HUES48 (cell line): Measurements from ENCODE around the gene TMEM256.

Experiments
- H3K27ac ChIP-seq: one replicate; pipeline ENCODE4 v1.7.0; 2013; ENCODE audit warnings: low read depth, low read length, inconsistent platforms
- H3K27me3 ChIP-seq: 2 replicates; pipeline ENCODE4 v1.6.1; 2013; ENCODE audit warnings: mild to moderate bottlenecking, low read length; ENCODE audit not compliant: control insufficient read depth, insufficient read depth
- H3K36me3 ChIP-seq: 2 replicates; pipeline ENCODE4 v1.6.1; 2013; ENCODE audit warnings: low read length; ENCODE audit not compliant: control insufficient read depth, insufficient read depth
- H3K4me1 ChIP-seq: 2 replicates; pipeline ENCODE4 v1.6.1; 2013; ENCODE audit warnings: mild to moderate bottlenecking, low read length; ENCODE audit not compliant: control insufficient read depth, insufficient read depth
- H3K4me3 ChIP-seq: 2 replicates; pipeline ENCODE4 v1.5.1; 2013; ENCODE audit warnings: mild to moderate bottlenecking, low read depth, low read length
- H3K9ac ChIP-seq: 2 replicates; pipeline ENCODE4 v1.6.1; 2013; ENCODE audit warnings: mild to moderate bottlenecking, low read depth, low read length, moderate library complexity
- H3K9me3 ChIP-seq: 2 replicates; pipeline ENCODE4 v1.6.1; 2013; ENCODE audit warnings: low read length; ENCODE audit not compliant: control insufficient read depth, insufficient read depth

TMEM256 gene

DNA sequence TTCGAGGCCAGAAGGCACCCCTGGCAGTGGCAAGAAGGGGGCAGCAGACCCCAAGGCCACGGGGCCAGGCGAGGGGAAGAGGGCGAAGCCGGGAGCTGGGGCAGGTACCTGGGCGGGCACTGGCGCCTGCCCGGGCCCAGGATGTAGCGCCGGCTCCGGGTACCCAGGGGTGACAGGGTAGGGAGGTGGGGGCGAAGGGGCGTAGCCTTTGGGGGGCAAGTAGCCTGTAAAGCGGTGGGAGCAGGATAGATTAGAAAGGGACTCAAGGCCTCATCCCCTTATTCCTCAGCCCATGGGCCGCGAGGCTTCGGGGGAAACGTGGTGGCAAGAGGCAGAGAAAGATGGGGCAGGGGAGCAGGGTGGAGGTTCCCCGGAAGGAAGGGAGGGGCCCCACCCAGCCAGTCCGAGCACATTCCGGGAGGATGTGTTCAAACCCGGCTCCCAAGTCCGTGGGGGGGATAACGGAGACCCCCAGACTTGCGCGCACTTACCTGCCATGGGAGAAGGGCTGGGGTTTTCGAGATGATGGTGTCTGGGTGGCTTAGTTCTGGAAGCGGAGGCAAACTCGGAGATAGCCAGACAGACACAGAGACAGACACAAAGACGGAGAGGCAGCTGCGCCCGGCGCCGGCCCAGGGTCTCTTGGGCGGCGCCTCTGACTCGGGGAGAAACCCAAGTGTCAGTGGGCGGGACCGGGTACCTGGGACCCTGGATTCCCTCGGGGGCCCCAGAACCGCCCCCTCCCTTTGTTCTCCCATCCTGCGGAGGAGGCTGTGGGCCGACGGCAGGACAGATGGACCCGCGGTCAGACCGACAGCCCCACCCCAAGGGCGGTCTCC lies 10.1 kb downstream of the TMEM256 start:
- Histone ChIP-seq H3K9me3 (no peaks in the 10 kb centered on the region), H3K27ac (peak overlapping the region; percentile 82), H3K4me3 (peak overlapping the region; percentile 90), H3K4me1 (peaks cover 5% of the 10 kb centered on the region; the same call in 1 of the 2 replicates), H3K36me3 (peaks cover 37% of the 10 kb centered on the region), H3K27me3 (no peaks in the 10 kb centered on the region), H3K9ac (peak overlapping the region; percentile 56; the same call in 1 of the 2 replicates)

DNA sequence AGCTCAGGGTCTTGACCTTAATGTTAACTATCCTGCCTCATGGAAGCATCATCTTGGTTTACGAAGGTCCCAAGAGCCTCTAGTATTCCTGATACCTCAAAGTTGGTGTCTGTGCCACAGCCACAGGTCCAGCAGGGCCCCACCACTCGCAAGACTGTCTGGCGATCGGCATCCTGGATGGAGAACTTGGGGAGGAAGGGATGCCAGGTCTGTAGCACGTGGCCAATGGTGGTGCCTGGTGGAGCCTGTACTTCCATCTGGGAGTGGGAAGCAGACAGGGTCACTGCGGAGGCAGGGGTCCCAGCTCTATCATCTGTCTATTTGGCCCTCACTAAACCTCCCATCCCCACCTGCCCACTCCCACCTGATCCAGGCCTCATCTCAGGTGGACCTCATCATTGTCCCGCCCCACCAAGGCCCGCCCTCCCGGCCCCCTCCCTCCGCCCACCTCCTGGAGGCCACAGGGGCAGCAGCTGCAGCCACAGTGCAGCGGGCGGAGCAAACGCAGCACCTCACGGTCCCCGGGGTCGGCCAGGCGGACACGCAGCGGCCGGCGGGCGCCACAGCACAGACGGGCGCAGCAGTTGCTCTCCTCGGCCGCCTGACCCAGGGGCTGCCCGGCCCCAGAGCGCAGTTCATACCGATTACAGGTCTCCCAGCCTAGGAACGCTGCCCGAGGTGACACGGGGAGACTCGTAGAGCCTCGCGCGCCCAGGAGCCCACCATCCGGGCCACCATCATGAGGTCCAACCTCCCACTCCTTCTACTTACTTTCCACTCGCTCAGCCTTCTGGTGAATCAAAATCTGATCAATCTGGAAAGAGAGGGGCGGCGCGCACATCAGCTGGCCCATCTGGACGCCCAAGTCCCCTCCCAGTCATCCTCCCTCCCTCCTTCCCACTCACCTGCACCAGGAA lies 10.9 kb downstream of the TMEM256 start:
- H3K36me3 ChIP-seq: peaks cover 45% of the 10 kb centered on the region
- peak overlapping the region; percentile 90 for H3K4me3 ChIP-seq
- no peaks in the 10 kb centered on the region for H3K27me3 ChIP-seq
- no peaks in the 10 kb centered on the region for H3K9me3 ChIP-seq
- no peak overlapping the region for H3K27ac ChIP-seq
- peaks cover 5% of the 10 kb centered on the region; the same call in 1 of the 2 replicates for H3K4me1 ChIP-seq
- H3K9ac ChIP-seq: no peak overlapping the region

DNA sequence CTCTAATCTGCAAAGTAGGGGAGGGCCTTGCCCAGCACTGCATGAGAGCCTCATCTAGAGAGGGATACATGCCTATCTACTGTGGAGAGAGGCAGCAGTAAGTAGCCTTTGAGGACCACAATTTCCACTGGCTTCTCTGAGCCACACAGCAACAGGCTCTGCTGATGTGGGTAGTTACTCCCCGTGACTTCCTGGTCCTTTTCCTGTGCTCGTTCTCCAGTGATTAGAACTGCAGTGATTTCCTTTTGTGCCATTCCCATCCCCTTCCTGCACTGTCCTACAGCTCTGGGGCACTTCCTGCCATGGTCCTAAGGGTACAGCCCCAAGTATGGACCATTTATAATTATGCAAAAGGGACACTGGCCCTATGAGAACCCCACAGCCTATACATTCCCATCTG lies 12.6 kb downstream of the TMEM256 start:
- Histone ChIP-seq H3K36me3 (peaks cover 52% of the 10 kb centered on the region), H3K4me1 (peaks cover 5% of the 10 kb centered on the region; the same call in 1 of the 2 replicates)

DNA sequence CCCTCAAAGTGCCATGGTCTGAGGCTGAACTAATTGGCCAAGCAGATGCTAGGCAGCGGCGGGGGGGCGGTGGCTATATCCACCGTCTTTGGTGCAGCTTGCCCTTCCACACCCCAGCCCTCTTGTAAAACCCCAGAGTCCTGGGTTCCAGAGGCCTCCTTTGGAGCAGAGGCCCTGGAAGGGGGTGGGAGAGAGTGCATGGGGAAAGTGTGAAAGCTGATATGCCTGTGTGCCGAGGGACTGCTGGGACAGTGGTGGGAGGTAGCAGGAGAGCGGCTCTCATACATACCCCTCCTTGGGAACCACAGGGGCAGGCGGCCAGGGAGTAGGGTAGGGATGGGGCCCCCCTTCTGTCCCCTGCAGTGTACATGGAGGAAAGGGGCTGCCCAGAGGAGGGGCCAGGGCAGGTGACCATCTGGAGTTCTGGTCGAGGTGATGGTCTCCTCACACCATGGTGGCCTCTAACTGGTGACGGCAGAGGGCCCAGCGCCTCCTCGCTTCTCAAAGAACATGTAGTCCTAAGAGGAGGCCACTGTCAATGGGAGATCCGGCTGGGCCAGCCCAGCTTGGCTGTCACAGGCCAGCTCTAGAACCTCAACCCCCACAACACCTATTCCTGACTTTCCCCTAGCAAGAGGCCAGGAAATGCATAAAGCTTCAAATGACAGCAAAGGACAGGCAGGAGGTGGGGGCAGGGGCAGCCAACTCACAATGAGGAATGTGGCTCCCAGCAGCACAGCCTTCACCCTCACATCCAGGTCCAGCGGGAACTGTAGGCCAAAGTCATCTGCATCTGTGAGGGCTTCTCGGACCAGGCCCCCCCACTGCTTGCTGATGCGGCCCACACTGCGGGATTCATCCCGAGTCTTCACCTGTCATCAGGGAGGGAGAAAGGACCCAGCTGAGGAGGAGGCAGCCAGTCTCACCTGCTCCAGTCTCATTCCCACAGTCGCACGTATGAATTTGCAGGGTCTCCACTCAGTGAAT lies 13.7 kb downstream of the TMEM256 start:
- Histone ChIP-seq H3K4me3 (no peak overlapping the region), H3K36me3 (peaks cover 52% of the 10 kb centered on the region), H3K4me1 (peaks cover 5% of the 10 kb centered on the region; the same call in 1 of the 2 replicates), H3K9ac (no peak overlapping the region), H3K27ac (no peak overlapping the region), H3K27me3 (no peaks in the 10 kb centered on the region), H3K9me3 (no peaks in the 10 kb centered on the region)

More for the DNA sequence above, 12.6 kb downstream of the TMEM256 start:
- Histone ChIP-seq H3K27me3 (no peaks in the 10 kb centered on the region), H3K9ac (no peak overlapping the region), H3K27ac (no peak overlapping the region), H3K4me3 (no peak overlapping the region), H3K9me3 (no peaks in the 10 kb centered on the region)

DNA sequence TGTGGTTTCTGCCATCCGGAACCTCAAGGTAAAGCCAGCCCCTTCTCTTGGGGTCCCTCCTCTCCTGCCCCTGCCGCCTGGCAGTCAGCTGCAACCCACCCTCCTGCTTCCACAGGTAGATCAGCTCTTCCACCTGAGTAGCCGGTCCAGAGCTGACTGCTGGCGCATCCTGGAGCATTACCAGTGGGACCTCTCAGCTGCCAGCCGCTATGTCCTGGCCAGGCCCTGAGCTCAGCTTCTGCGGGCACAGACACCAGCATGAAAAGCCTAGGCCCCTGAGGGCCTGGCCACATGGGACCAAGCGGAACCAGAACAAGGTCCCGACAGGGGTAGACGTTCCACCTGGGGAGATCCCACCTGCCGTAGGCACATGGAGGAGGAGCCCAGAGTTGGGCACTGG lies 15.0 kb downstream of the TMEM256 start:
- Histone ChIP-seq H3K36me3 (peaks cover 52% of the 10 kb centered on the region), H3K4me1 (peaks cover 12% of the 10 kb centered on the region), H3K27me3 (peaks cover 1% of the 10 kb centered on the region; the same call in 1 of the 2 replicates), H3K9me3 (no peaks in the 10 kb centered on the region), H3K4me3 (no peak overlapping the region), H3K9ac (no peak overlapping the region), H3K27ac (no peak overlapping the region)

DNA sequence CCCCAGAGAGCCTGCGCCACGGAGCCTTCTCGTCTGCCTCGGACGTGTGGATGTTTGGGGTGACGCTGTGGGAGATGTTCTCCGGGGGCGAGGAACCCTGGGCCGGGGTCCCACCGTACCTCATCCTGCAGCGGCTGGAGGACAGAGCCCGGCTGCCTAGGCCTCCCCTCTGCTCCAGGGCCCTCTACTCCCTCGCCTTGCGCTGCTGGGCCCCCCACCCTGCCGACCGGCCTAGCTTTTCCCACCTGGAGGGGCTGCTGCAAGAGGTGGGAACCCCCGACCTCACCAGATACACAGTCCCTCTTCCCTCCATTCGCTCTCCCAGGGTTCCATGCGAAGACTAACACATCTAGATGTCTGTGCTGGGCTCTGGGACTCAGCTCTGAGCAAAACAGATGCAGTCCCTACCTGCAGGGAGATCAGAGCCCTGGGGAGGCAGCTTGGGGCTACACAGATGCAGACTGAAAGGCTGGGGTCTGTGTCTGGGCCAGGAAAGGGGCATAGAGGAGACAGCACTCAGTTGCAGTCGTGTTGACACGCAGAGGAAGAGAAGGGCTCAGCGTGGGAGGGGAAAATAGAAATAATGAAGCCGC lies 19.3 kb downstream of the TMEM256 start:
- H3K9me3 ChIP-seq: no peaks in the 10 kb centered on the region
- peaks cover 12% of the 10 kb centered on the region; the same call in 1 of the 2 replicates for H3K4me1 ChIP-seq
- peak overlapping the region; percentile 43; the same call in 1 of the 2 replicates for H3K9ac ChIP-seq
- peak overlapping the region; percentile 64 for H3K4me3 ChIP-seq
- H3K27me3 ChIP-seq: peaks cover 40% of the 10 kb centered on the region
- no peak overlapping the region for H3K27ac ChIP-seq
- H3K36me3 ChIP-seq: peaks cover 23% of the 10 kb centered on the region

DNA sequence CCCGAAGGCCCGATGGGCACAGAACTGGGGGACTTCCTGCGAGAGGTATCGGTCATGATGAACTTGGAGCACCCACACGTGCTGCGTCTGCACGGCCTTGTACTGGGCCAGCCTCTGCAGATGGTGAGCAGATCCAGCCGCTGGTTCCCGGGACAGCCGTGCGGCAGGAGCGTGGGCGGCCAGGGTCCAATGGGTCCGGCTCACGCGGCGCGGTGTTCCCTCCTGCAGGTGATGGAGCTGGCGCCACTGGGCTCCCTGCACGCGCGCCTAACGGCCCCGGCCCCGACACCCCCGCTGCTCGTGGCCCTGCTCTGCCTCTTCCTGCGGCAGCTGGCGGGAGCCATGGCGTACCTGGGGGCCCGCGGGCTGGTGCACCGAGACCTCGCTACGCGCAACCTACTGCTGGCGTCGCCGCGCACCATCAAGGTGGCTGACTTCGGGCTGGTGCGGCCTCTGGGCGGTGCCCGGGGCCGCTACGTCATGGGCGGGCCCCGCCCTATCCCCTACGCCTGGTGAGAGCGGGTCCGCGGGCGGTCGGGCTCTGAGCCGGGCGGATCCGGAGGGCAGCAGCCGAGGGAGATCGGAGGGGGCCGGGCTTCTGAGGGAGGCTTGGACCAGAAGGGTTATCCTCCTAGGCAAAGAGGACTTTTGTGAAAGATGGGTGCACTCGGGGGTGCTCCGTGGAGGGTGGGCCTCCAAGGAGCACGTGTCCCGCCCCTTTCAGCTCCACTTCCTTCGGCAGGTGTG lies 20.0 kb downstream of the TMEM256 start:
- H3K36me3 ChIP-seq: peaks cover 16% of the 10 kb centered on the region
- H3K4me3 ChIP-seq: peak overlapping the region; percentile 64
- H3K4me1 ChIP-seq: peaks cover 12% of the 10 kb centered on the region; the same call in 1 of the 2 replicates
- no peak overlapping the region for H3K27ac ChIP-seq
- peak overlapping the region; percentile 43; the same call in 1 of the 2 replicates for H3K9ac ChIP-seq
- peaks cover 45% of the 10 kb centered on the region for H3K27me3 ChIP-seq
- H3K9me3 ChIP-seq: no peaks in the 10 kb centered on the region

DNA sequence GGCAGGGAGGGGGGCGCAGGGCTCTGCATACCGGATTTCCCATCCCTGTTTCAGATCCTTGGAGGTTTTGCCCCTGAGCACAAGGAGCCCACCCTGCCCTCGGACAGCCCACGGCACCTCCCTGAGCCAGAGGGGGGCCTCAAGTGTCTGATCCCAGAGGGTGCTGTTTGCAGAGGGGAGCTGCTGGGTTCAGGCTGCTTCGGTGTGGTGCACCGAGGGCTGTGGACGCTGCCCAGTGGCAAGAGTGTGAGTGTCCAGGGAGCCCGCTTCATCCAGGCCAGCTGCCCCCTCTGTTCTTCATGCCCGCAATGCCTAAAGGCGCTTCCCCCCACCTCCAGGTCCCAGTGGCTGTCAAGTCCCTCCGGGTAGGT lies 20.5 kb downstream of the TMEM256 start:
- Histone ChIP-seq H3K27me3 (peaks cover 45% of the 10 kb centered on the region), H3K9ac (no peak overlapping the region), H3K4me1 (peaks cover 12% of the 10 kb centered on the region; the same call in 1 of the 2 replicates), H3K4me3 (peak overlapping the region; percentile 64), H3K9me3 (no peaks in the 10 kb centered on the region), H3K36me3 (peaks cover 11% of the 10 kb centered on the region), H3K27ac (no peak overlapping the region)

DNA sequence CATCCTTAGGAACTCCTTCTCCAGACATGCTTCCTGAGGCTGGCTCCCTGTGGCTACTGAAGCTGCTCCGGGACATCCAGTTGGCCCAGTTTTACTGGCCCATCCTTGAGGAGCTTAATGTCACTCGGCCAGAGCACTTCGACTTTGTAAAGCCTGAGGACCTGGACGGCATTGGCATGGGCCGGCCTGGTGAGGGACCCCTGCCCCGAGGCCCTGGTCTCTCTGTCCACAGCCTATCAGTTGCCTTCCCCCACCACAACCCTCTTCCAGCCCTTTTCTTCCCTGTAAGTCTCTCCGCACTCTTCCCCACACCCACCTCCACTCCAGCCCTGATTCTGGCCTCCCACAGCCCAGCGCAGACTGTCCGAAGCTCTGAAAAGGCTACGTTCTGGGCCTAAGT lies 21.0 kb downstream of the TMEM256 start:
- Histone ChIP-seq H3K36me3 (peaks cover 6% of the 10 kb centered on the region), H3K4me3 (no peak overlapping the region), H3K27me3 (peaks cover 45% of the 10 kb centered on the region), H3K9me3 (no peaks in the 10 kb centered on the region), H3K4me1 (peaks cover 12% of the 10 kb centered on the region; the same call in 1 of the 2 replicates), H3K27ac (no peak overlapping the region), H3K9ac (no peak overlapping the region)
